Fibroblast of mammary gland (primary cell): ENCODE measurements around the gene CELF3.

Experiments
- DNase-seq: peaks from one replicate; pipeline ENCODE4 v3.0.0-alpha.2; 2010; ENCODE audit warnings: low read depth
- H3K4me3 ChIP-seq: 2 replicates; pipeline ENCODE4 v1.5.1; 2011; ENCODE audit warnings: low read depth, mild to moderate bottlenecking, low read length, moderate library complexity; ENCODE audit not compliant: control insufficient read depth
- TF ChIP-seq, protein P1 (sequence below): conservative IDR thresholded peaks from 2 replicates; pipeline ENCODE4 v1.5.1; 2011; ENCODE audit warnings: low read depth, low read length, inconsistent platforms; ENCODE audit not compliant: control insufficient read depth, insufficient read depth

Gene CELF3

DNA sequence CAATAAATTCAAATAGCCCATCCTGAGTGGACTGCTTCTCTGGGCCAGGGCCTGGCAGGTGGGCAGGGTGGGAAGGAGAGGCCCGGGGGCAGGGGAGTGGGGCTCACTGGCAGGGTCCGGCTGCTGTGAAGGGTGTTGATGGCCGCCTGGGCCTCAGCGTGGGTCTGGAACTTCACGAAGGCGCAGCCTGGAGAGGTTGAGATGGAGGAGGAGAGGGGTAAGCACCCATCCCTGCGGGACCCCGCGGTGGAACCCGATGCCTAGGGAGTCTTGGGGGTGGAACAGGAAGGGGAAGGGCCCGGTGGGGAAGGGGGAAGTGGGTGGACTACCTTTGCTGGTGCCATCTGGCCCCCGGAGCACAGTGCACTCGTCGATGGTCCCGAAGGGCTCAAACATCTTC, 7.7 kb downstream of the CELF3 start:
- TF ChIP-seq, protein P1, sequence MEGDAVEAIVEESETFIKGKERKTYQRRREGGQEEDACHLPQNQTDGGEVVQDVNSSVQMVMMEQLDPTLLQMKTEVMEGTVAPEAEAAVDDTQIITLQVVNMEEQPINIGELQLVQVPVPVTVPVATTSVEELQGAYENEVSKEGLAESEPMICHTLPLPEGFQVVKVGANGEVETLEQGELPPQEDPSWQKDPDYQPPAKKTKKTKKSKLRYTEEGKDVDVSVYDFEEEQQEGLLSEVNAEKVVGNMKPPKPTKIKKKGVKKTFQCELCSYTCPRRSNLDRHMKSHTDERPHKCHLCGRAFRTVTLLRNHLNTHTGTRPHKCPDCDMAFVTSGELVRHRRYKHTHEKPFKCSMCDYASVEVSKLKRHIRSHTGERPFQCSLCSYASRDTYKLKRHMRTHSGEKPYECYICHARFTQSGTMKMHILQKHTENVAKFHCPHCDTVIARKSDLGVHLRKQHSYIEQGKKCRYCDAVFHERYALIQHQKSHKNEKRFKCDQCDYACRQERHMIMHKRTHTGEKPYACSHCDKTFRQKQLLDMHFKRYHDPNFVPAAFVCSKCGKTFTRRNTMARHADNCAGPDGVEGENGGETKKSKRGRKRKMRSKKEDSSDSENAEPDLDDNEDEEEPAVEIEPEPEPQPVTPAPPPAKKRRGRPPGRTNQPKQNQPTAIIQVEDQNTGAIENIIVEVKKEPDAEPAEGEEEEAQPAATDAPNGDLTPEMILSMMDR, result no peak
- no peak overlapping the region for H3K4me3 ChIP-seq
- no peak for DNase-seq

DNA sequence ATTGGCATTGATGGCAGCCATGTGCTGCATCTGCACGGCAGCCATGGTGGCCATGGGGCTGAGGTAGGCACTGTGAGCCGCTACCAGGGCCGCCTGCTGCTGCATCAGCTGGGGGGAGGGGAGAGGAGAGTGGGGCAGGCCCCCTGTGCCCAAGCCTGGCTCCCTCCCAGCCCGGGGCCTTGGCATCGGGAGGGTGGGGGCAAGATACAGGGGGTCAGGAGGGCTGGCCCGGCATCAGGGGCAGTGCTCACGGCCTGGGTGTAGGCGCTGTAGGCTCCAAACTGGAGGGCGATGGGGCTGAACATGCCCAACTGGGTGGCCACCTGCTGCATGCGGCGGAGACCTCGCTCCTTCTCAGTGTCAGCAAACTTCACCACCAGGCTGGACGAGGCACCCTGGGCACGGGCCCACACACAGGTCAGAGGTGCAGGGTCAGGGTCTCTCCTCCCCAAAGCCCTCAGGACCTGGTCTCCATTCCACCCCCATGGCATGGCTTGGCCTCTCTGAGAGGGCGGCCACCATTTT, 9.0 kb downstream of the CELF3 start:
- TF ChIP-seq, protein P1, result no peak
- no peak overlapping the region for H3K4me3 ChIP-seq
- no peak for DNase-seq

DNA sequence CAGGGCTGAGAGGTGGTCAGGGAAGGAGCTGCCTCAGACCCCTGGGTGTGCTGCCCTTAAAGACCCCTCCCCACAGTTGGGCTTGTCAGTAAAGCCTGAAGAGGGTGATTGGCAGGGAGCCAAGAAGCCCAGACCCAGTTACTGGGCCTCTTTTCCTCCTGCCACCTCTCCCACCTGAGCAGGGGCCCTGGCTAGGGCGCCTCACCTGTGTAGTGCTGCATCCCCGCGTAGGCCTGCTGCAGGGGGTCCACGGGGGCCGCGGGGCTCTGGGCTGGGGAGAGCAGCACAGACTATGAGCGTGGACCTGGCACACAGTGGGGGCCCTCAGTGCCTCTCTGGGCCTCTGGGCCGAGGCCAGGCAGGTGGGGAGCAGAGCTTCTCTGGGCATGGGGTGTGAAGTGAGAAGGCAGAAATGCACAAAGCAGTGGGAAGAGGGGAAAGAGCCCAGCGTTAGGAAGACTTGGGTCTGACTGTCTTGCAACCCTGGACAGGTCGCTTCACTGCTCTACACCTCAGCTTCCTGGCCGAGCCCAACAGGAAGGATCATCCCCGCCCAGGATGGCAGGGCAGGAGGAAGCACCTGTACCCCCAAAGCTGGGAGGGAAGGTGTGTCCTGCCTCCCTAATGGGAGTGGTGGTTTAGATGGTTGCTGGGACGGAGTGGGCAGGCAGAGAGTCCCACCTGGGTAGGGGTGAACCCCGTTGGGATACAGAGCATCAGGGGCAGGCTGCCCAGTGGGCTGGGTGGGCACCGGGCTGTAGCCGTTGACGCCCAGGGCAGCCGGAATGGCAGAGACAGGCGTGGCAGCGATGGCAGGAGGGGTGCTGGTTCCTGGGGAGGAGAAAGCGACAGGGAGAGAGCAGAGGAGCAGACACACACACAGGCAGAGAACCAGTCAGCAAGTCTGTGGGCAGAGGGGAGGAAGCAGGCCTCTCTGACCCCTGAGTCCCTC, 9.9 kb downstream of the CELF3 start:
- TF ChIP-seq, protein P1, result no peak
- DNase-seq, result no peak
- no peak overlapping the region for H3K4me3 ChIP-seq

DNA sequence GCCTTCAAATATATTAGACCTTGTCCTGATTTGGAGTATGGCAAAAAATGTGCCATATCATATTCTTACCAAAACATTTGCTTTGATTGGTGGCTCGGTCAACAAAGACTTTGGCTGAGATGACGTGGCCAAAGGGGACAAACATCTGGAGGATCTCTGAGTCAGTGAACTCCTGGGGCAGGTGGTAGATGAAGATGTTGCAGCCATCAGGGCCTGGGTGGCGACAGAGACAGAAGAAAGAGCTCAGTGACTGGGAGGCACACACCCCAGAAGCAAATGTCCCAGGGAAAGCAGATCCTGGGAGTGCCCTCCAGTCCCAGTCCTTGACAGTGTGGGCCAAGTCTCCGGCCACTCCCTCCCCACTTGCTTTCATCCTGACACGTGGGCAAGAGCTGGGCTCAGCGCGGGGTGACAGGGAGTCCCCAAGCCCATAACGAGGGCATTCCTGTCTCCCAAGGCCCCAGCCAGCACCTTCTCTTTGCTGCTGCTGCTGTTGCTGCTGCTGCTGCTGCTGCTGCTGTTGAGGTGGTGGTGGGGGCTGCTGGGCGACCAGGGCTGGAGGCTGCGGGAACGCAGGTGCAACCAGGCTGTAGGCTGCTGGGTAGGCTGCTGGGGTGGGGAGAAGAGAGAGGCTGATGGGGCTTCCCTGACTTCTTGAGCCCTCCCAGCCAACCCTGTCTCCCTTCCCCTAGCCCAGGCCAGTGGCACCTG, 10.7 kb downstream of the CELF3 start:
- TF ChIP-seq, protein P1, result no peak
- H3K4me3 ChIP-seq, result no peak overlapping the region
- DNase-seq, result peak; percentile 27

DNA sequence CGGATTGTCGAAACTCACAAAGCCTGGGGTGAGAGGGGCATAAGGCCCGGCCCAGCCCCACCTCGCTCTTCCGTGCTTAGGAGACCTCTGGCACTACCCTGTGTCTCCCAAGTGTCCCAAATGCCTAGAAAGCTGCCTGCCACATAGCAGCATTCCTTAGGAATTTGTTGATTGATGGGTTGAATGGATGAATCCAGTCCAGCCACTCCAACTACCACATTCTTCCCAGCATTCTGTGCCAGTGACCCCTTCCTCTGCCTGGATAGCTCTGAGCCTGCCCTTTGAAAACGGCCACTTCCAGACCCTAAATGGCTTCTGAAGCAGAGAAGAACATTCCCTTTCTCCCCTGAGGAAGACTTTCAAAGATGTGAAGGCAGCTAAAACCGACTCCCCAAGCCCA, 11.5 kb downstream of the CELF3 start:
- TF ChIP-seq, protein P1, result no peak
- H3K4me3 ChIP-seq, result no peak overlapping the region
- DNase-seq, result no peak

DNA sequence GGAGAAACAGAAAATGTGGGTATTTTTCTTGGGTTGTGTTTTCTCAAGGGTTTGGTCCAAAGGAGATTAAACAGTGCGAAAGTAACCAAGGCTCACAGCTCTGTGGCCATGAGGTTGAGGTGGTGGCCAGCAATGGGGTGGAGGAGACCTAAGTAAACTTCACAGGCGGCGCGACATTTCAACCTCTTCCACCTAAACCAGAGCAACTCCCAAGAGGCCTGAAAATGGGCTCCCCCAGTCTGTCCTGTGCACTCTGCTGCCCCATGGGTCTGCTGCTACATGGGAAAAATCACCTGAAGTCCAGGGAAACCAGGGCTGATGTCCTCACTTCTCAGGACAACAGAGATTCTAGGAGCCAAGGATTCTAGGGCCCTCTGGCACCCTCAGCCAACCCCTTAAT, 12.4 kb downstream of the CELF3 start:
- TF ChIP-seq, protein P1, result no peak
- no peak overlapping the region for H3K4me3 ChIP-seq
- no peak for DNase-seq
